Natural killer cell (primary cell): ENCODE measurements around the gene YWHAE. TPM values are rescaled to one million over a fixed set of nuclear protein-coding genes. Genes with fewer than 3 reads are reported as not detected.

Source experiments
- ATAC-seq, 3 donors: fragments of 150-1000 bp in 2 of 3; fragments of 200-7000 bp in 1 of 3; cut with Tn5 transposase; 1 replicate in 1 of 3; 2 replicates in 2 of 3; pipeline ENCODE4 v1.10.0; 2021; ENCODE audit warnings: mild to moderate bottlenecking in 2 of 3, moderate library complexity in 2 of 3
- DNase-seq, 2 donors: peaks; one replicate each; pipeline versions ENCODE4 v3.0.0 to v3.0.0-alpha.2; 2013 to 2021; ENCODE audit warnings: mixed read lengths in 1 of 2
- H3K27ac ChIP-seq: one replicate; pipeline ENCODE4 v1.5.1; 2013; ENCODE audit warnings: mild to moderate bottlenecking, low read length
- H3K27me3 ChIP-seq: one replicate; pipeline ENCODE4 v1.6.1; 2013; ENCODE audit warnings: low read length; ENCODE audit not compliant: control insufficient read depth, insufficient read depth
- H3K36me3 ChIP-seq: one replicate; pipeline ENCODE4 v1.6.1; 2013; ENCODE audit warnings: low read length; ENCODE audit not compliant: control insufficient read depth, insufficient read depth
- H3K4me1 ChIP-seq: one replicate; pipeline ENCODE4 v1.6.1; 2013; ENCODE audit warnings: low read length; ENCODE audit not compliant: control insufficient read depth, insufficient read depth
- H3K4me3 ChIP-seq: one replicate; pipeline ENCODE4 v1.5.1; 2013; ENCODE audit warnings: low read length
- H3K9me3 ChIP-seq: one replicate; pipeline ENCODE4 v1.6.1; 2013; ENCODE audit warnings: low read length; ENCODE audit not compliant: control insufficient read depth, insufficient read depth
- H3K27ac Mint-ChIP-seq, 2 donors: one replicate each; pipeline ENCODE4 v1.8.0; 2022; ENCODE audit warnings: mild to moderate bottlenecking in 2 of 2, mixed read lengths in 2 of 2, moderate library complexity in 1 of 2
- H3K27me3 Mint-ChIP-seq, 2 donors: one replicate each; pipeline ENCODE4 v1.8.0; 2022; ENCODE audit warnings: low read depth in 2 of 2, mixed read lengths in 2 of 2
- H3K36me3 Mint-ChIP-seq: one replicate; pipeline ENCODE4 v1.8.0; 2022; ENCODE audit warnings: mixed read lengths
- H3K4me1 Mint-ChIP-seq, 2 donors: one replicate each; pipeline ENCODE4 v1.8.0; 2022; ENCODE audit warnings: mixed read lengths in 2 of 2
- H3K4me3 Mint-ChIP-seq: one replicate; pipeline ENCODE4 v1.8.0; 2022; ENCODE audit warnings: mild to moderate bottlenecking, moderate library complexity, mixed read lengths
- H3K9me3 Mint-ChIP-seq, 2 donors: one replicate each; pipeline ENCODE4 v1.8.0; 2022; ENCODE audit warnings: mixed read lengths in 2 of 2
- CTCF ChIP-seq: fragments of 200-600 bp; IDR thresholded peaks from one replicate; pipeline ENCODE4 v1.8.0; 2022; ENCODE audit warnings: antibody characterized with exemption
- WGBS: methylation state at CpG from one replicate; pipeline ENCODE4 v1.1.7; 2013; ENCODE audit warnings: missing lambda C conversion rate; ENCODE audit not compliant: insufficient coverage; 5-methylcytosine and 5-hydroxymethylcytosine counted together
- intact Hi-C: fragments of 100-400 bp; cut with micrococcal nuclease; formaldehyde crosslinking; loops from one replicate; pipeline ENCODE4 v1.14.2; 2022
- total RNA-seq, 4 donors: library from RNA; stranded (reverse); fragments of 120-200 nt in 1 of 4; gene quantifications; one replicate each; pipeline versions ENCODE4 v1.2.3 to v1.2.4, GENCODE V29; 2013 to 2022

YWHAE gene
- total RNA-seq, 3 donors from 2014 or later (not counting 1 experiment from before 2014, with no cell fraction given) = 116 to 134 (median 132) TPM

GRCh38 chr17:1412185-1413110 lies 12.4 kb upstream of the YWHAE start:
- DNase-seq (no peak), ATAC-seq (no peak)
- H3K27ac Mint-ChIP-seq = no peak overlapping the region
- intact Hi-C loops = no loop called here
- Histone ChIP-seq H3K4me3 (no peak overlapping the region), H3K4me1 (no peaks in the 10 kb centered on the region), H3K27ac (no peak overlapping the region), H3K27me3 (no peaks in the 10 kb centered on the region), H3K36me3 (no peaks in the 10 kb centered on the region), H3K9me3 (no peaks in the 10 kb centered on the region)
- no peak overlapping the region for H3K4me3 Mint-ChIP-seq
- TF ChIP-seq CTCF = no peak
- H3K36me3 Mint-ChIP-seq = no peaks in the 10 kb centered on the region
- no peaks in the 10 kb centered on the region for H3K27me3 Mint-ChIP-seq
- WGBS = 89% methylated on average over 27 of the region's 27 CpGs
- no peaks in the 10 kb centered on the region for H3K9me3 Mint-ChIP-seq
- H3K4me1 Mint-ChIP-seq = peaks cover 0 to 8% of the 10 kb centered on the region in 2 donors

GRCh38 chr17:1402262-1402586 lies 2.2 kb upstream of the YWHAE start:
- Histone ChIP-seq H3K27me3 (no peaks in the 10 kb centered on the region), H3K27ac (no peak overlapping the region), H3K4me3 (no peak overlapping the region), H3K36me3 (no peaks in the 10 kb centered on the region), H3K9me3 (no peaks in the 10 kb centered on the region), H3K4me1 (peaks cover 12% of the 10 kb centered on the region)
- Mint-ChIP-seq H3K4me3 (no peak overlapping the region), H3K4me1 (peaks cover 23 to 25% of the 10 kb centered on the region in 2 donors), H3K27me3 (no peaks in the 10 kb centered on the region), H3K9me3 (no peaks in the 10 kb centered on the region), H3K36me3 (no peaks in the 10 kb centered on the region), H3K27ac (no peak overlapping the region)
- DNase-seq = no peak
- TF ChIP-seq CTCF = no peak
- no CpG with 5 or more reads among the region's 4 CpGs for WGBS
- no peak for ATAC-seq
- intact Hi-C loops = no loop called here

GRCh38 chr17:1398931-1399678 lies 917 bp downstream of the YWHAE start:
- peak; percentile 22 to 50 for DNase-seq
- no peaks in the 10 kb centered on the region for H3K27me3 Mint-ChIP-seq
- no peaks in the 10 kb centered on the region for H3K36me3 ChIP-seq
- H3K27me3 ChIP-seq = no peaks in the 10 kb centered on the region
- peak overlapping the region; percentile 92 for H3K4me3 ChIP-seq
- no peaks in the 10 kb centered on the region for H3K36me3 Mint-ChIP-seq
- H3K27ac ChIP-seq = peak overlapping the region; percentile 89
- peak overlapping the region; percentile 98 for H3K27ac Mint-ChIP-seq
- intact Hi-C loops = loop anchor here (2.0 kb wide), 1 partner anchor 34 kb away; no protein-coding TSS in a partner anchor
- H3K4me1 Mint-ChIP-seq = peaks cover 39 to 52% of the 10 kb centered on the region in 2 donors
- H3K9me3 Mint-ChIP-seq = no peaks in the 10 kb centered on the region
- TF ChIP-seq CTCF = no peak
- no peaks in the 10 kb centered on the region for H3K9me3 ChIP-seq
- H3K4me3 Mint-ChIP-seq = peak overlapping the region; percentile 99
- under 1% methylated on average over 41 of the region's 41 CpGs for WGBS
- H3K4me1 ChIP-seq = peaks cover 21% of the 10 kb centered on the region
- ATAC-seq = peak; percentile 15 to 24 (median 21)
